CD8-positive, alpha-beta memory T cell (primary cell): Measurements from ENCODE around the gene AGBL4. TPM values are rescaled to one million over a fixed set of nuclear protein-coding genes. Genes with fewer than 3 reads are reported as not detected.

Experiments
- CTCF ChIA-PET: fragments of 350-600 bp; sonication (Branson Sonifier 250); formaldehyde crosslinking; loops from one replicate; lab custom pipeline; 2021; ENCODE audit warnings: antibody characterized with exemption; lab: Charles Lee
- POLR2A ChIA-PET: fragments of 350-600 bp; sonication (Branson Sonifier 250); formaldehyde crosslinking; loops from one replicate; lab custom pipeline; 2021; ENCODE audit warnings: antibody characterized with exemption; lab: Charles Lee
- DNase-seq, 5 donors: peaks; one replicate each; pipeline versions ENCODE4 v3.0.0 to v3.0.0-alpha.2; 2020 to 2022; ENCODE audit warnings: mixed read lengths in 1 of 5
- H3K27ac ChIP-seq: one replicate; pipeline ENCODE4 v1.7.0; 2013; ENCODE audit warnings: low read depth, mild to moderate bottlenecking, low read length, moderate library complexity
- H3K27me3 ChIP-seq: 2 replicates; pipeline ENCODE4 v1.7.0; 2013; ENCODE audit warnings: low read length, mild to moderate bottlenecking; ENCODE audit not compliant: insufficient read depth, poor library complexity, severe bottlenecking
- H3K36me3 ChIP-seq: 2 replicates; pipeline ENCODE4 v1.7.0; 2013; ENCODE audit warnings: mild to moderate bottlenecking, low read length, moderate library complexity; ENCODE audit not compliant: insufficient read depth
- H3K4me1 ChIP-seq: 2 replicates; pipeline ENCODE4 v1.7.0; 2013; ENCODE audit warnings: mild to moderate bottlenecking, low read length, moderate library complexity; ENCODE audit not compliant: insufficient read depth
- H3K4me3 ChIP-seq: 2 replicates; pipeline ENCODE4 v1.7.0; 2013; ENCODE audit warnings: mild to moderate bottlenecking, low read length
- H3K9me3 ChIP-seq: 2 replicates; pipeline ENCODE4 v1.7.0; 2013; ENCODE audit warnings: mild to moderate bottlenecking, low read length
- H3K27ac Mint-ChIP-seq, 8 donors: one replicate each; pipeline ENCODE4 v1.8.0; 2020 to 2021; ENCODE audit warnings: mixed read lengths in 8 of 8, mild to moderate bottlenecking in 6 of 8, inconsistent platforms in 3 of 8, moderate library complexity in 3 of 8
- H3K27me3 Mint-ChIP-seq, 2 donors: one replicate each; pipeline ENCODE4 v1.8.0; 2020 to 2021; ENCODE audit warnings: mixed read lengths in 2 of 2, mild to moderate bottlenecking in 1 of 2, moderate library complexity in 1 of 2
- H3K36me3 Mint-ChIP-seq, 3 donors: one replicate each; pipeline ENCODE4 v1.8.0; 2020 to 2021; ENCODE audit warnings: mixed read lengths in 3 of 3, inconsistent platforms in 1 of 3, mild to moderate bottlenecking in 1 of 3
- H3K4me1 Mint-ChIP-seq, 3 donors: one replicate each; pipeline ENCODE4 v1.8.0; 2020 to 2021; ENCODE audit warnings: mixed read lengths in 3 of 3, inconsistent platforms in 1 of 3, mild to moderate bottlenecking in 1 of 3
- H3K4me3 Mint-ChIP-seq, 7 donors: one replicate each; pipeline ENCODE4 v1.8.0; 2020 to 2021; ENCODE audit warnings: mixed read lengths in 7 of 7, mild to moderate bottlenecking in 6 of 7, moderate library complexity in 4 of 7, inconsistent platforms in 2 of 7
- H3K9me3 Mint-ChIP-seq, 5 donors: one replicate each; pipeline ENCODE4 v1.8.0; 2020 to 2022; ENCODE audit warnings: mixed read lengths in 5 of 5, mild to moderate bottlenecking in 3 of 5, moderate library complexity in 2 of 5, inconsistent platforms in 1 of 5
- polyA plus RNA-seq: library from polyadenylated mRNA; unstranded; fragments of 300-500 nt; fragmentation: Illumina TruSeq; gene quantifications from one replicate; pipeline ENCODE4 v1.2.3, GENCODE V29; 2021
- total RNA-seq, 2 experiments: library from RNA; stranded (reverse); gene quantifications; one replicate each; pipeline ENCODE4 v1.2.3, GENCODE V29; 2021

The AGBL4 gene
- total and polyA plus RNA-seq, 3 experiments from 2014 or later: 0.22 TPM; not detected in 2

DNA sequence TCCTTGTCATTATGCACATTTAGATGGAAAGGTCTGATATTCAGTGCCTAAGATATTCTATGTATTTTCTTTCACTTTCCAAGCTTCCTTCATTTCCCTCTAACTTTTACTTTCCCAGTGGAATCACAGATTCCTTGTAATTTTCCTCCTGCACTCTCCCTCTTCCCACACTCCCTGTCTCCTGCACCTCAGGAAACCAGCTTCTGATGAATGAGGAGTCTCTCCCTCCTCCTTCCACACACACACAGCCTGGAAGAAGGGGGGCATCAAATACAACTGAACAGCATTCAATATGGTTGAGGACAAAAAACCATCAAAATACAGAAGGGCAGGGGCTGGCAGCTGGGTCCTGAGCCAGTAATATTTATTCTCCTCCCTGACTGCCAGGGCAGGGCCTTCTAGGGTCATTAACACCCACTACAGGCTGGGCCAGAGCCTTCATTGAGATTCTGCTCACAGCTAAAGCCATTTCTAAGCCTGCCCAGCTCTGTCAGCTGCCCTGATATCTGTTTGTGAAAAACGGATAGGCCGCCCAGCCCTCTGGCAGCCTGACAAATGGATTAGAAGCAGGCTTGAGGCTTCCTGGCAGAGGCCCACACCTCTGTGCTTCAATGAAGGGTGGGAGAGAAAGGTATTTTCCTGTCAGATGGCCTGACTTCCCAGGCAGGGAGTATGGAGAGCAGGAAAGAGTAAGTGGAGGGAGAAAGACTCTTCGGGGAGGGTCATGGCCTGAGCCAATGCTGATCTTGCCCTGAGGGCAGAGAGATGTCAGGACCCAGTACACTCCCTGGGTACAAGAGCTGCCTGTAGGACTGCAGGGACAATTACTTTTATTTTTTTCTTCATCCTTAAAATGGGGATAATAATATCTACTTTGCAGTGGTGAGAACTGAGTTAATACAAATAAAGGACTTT is 1412.9 kb downstream of the AGBL4 start:
- no peak overlapping the region for H3K27ac Mint-ChIP-seq
- peaks cover 0 to 2% (median 0%) of the 10 kb centered on the region in 5 donors for H3K9me3 Mint-ChIP-seq
- CTCF ChIA-PET: no interaction called here

GRCh38 chr1:48608882-48609281 is 1414.9 kb downstream of the AGBL4 start:
- Mint-ChIP-seq H3K27me3 (peaks cover 2 to 3% of the 10 kb centered on the region in 2 donors), H3K9me3 (peaks cover 0 to 2% (median 0%) of the 10 kb centered on the region in 5 donors)
- CTCF ChIA-PET: no interaction called here

More for the DNA sequence above, 1412.9 kb downstream of the AGBL4 start:
- H3K4me3 ChIP-seq: no peak overlapping the region
- H3K4me1 ChIP-seq: no peaks in the 10 kb centered on the region
- H3K27me3 Mint-ChIP-seq: peaks cover 2 to 10% of the 10 kb centered on the region in 2 donors
- no peaks in the 10 kb centered on the region for H3K9me3 ChIP-seq
- DNase-seq: no peak
- no peak overlapping the region for H3K4me3 Mint-ChIP-seq
- POLR2A ChIA-PET: no interaction called here
- H3K27ac ChIP-seq: no peak overlapping the region
- no peaks in the 10 kb centered on the region for H3K36me3 Mint-ChIP-seq
- H3K27me3 ChIP-seq: peaks cover 3% of the 10 kb centered on the region
- H3K36me3 ChIP-seq: no peaks in the 10 kb centered on the region
- H3K4me1 Mint-ChIP-seq: no peaks in the 10 kb centered on the region

GRCh38 chr1:48603222-48603621 is 1420.5 kb downstream of the AGBL4 start:
- H3K4me3 ChIP-seq: no peak overlapping the region
- H3K4me1 ChIP-seq: no peaks in the 10 kb centered on the region
- Mint-ChIP-seq H3K36me3 (no peaks in the 10 kb centered on the region), H3K27ac (peak overlapping the region in 1 of 8 donors; percentile 26), H3K4me1 (no peaks in the 10 kb centered on the region), H3K27me3 (peaks cover 0 to 3% of the 10 kb centered on the region in 2 donors), H3K9me3 (no peaks in the 10 kb centered on the region), H3K4me3 (no peak overlapping the region)
- H3K27me3 ChIP-seq: no peaks in the 10 kb centered on the region
- ChIA-PET POLR2A (no interaction called here), CTCF (no interaction called here)
- no peaks in the 10 kb centered on the region for H3K9me3 ChIP-seq
- H3K36me3 ChIP-seq: no peaks in the 10 kb centered on the region
- DNase-seq: no peak
- H3K27ac ChIP-seq: no peak overlapping the region

More at GRCh38 chr1:48608882-48609281, 1414.9 kb downstream of the AGBL4 start:
- DNase-seq: no peak
- no peaks in the 10 kb centered on the region for H3K27me3 ChIP-seq
- POLR2A ChIA-PET: no interaction called here
- no peaks in the 10 kb centered on the region for H3K9me3 ChIP-seq
- no peak overlapping the region for H3K4me3 Mint-ChIP-seq
- no peaks in the 10 kb centered on the region for H3K4me1 ChIP-seq
- no peaks in the 10 kb centered on the region for H3K36me3 ChIP-seq
- no peaks in the 10 kb centered on the region for H3K4me1 Mint-ChIP-seq
- no peak overlapping the region for H3K27ac Mint-ChIP-seq
- H3K36me3 Mint-ChIP-seq: no peaks in the 10 kb centered on the region
- no peak overlapping the region for H3K4me3 ChIP-seq
- no peak overlapping the region for H3K27ac ChIP-seq

GRCh38 chr1:48602349-48602748 is 1421.4 kb downstream of the AGBL4 start:
- no peak for DNase-seq
- H3K9me3 ChIP-seq: no peaks in the 10 kb centered on the region
- Mint-ChIP-seq H3K27me3 (peaks cover 0 to 3% of the 10 kb centered on the region in 2 donors), H3K36me3 (no peaks in the 10 kb centered on the region), H3K27ac (no peak overlapping the region), H3K9me3 (no peaks in the 10 kb centered on the region), H3K4me1 (no peaks in the 10 kb centered on the region), H3K4me3 (no peak overlapping the region)
- POLR2A ChIA-PET: no interaction called here
- H3K4me1 ChIP-seq: no peaks in the 10 kb centered on the region
- no peak overlapping the region for H3K27ac ChIP-seq
- H3K36me3 ChIP-seq: no peaks in the 10 kb centered on the region
- no peaks in the 10 kb centered on the region for H3K27me3 ChIP-seq
- CTCF ChIA-PET: no interaction called here
- no peak overlapping the region for H3K4me3 ChIP-seq

DNA sequence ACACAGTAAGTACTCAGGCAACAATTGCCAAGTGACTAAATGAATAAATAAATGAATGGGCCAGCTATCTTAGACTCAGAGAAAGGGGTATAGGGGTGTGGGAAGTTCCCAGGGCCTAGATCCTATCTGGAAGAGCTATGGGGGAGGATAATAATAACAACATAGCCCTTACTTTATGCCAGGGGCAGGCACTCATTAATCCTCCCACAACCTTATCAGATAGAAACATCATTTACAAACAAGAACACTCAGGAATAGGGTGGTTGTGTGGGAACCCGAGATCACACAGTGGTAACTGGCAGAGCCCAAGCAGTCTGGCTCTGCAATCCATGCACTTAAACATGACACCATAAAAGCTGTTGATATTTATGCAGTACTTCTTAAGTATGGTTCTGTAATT is 1423.6 kb downstream of the AGBL4 start:
- Histone ChIP-seq H3K27ac (no peak overlapping the region), H3K36me3 (no peaks in the 10 kb centered on the region), H3K9me3 (no peaks in the 10 kb centered on the region), H3K4me1 (no peaks in the 10 kb centered on the region), H3K27me3 (no peaks in the 10 kb centered on the region), H3K4me3 (no peak overlapping the region)
- Mint-ChIP-seq H3K27ac (no peak overlapping the region), H3K9me3 (no peaks in the 10 kb centered on the region), H3K36me3 (no peaks in the 10 kb centered on the region), H3K4me1 (no peaks in the 10 kb centered on the region), H3K27me3 (peaks cover 3% of the 10 kb centered on the region in 2 donors), H3K4me3 (no peak overlapping the region)
- no peak for DNase-seq
- CTCF ChIA-PET: no interaction called here
- POLR2A ChIA-PET: no interaction called here

DNA sequence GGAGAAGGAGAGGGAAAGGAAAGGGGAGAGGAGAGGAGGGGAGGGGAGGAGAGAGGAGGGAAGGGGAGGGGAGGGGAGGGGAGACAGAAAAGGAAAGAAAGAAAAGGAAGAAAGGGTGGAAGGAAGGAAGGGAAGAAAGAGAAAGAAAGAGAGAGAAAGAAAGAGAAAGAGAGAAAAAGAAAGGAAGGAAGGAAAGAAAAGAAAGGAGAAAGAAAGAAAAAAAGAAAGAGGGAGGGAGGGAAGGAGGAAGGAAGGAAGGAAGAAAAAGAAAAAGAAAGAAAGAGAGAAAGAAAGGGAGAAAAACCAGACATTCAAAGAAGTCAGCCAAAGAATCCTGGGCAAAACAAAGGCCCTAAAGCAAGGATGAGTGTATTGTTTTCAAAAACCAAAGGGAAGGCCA is 1426.1 kb downstream of the AGBL4 start:
- H3K27me3 Mint-ChIP-seq: peaks cover under 1 to 3% of the 10 kb centered on the region in 2 donors
- no peaks in the 10 kb centered on the region for H3K9me3 Mint-ChIP-seq
- H3K36me3 Mint-ChIP-seq: no peaks in the 10 kb centered on the region

DNA sequence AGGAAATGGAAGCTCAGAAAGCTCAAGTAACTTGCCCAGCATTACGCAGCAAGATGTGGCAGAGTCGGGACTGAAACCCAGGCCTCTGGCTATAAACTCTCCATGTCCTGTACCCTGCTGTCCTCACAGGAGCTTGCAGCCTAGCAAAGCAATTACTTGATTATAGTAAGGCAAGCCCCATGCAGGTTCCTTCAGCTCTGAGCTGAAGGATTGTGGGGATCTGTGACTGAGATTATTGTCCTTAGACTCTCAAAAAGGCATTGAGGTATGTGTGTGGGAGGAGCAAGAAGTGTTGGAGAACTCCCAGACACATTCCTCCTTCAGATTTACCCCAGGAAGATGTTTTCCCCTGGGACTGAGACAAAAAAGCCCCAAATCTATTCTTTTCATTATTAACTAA is 1427.7 kb downstream of the AGBL4 start:
- H3K36me3 ChIP-seq: no peaks in the 10 kb centered on the region
- H3K4me1 ChIP-seq: no peaks in the 10 kb centered on the region
- ChIA-PET POLR2A (no interaction called here), CTCF (no interaction called here)
- Mint-ChIP-seq H3K4me3 (no peak overlapping the region), H3K9me3 (no peaks in the 10 kb centered on the region), H3K27ac (no peak overlapping the region), H3K27me3 (peaks cover 0 to 3% of the 10 kb centered on the region in 2 donors), H3K4me1 (no peaks in the 10 kb centered on the region), H3K36me3 (no peaks in the 10 kb centered on the region)
- H3K27ac ChIP-seq: no peak overlapping the region
- no peak overlapping the region for H3K4me3 ChIP-seq
- DNase-seq: no peak
- H3K27me3 ChIP-seq: no peaks in the 10 kb centered on the region
- H3K9me3 ChIP-seq: no peaks in the 10 kb centered on the region

More for the DNA sequence above, 1426.1 kb downstream of the AGBL4 start:
- no peaks in the 10 kb centered on the region for H3K4me1 ChIP-seq
- Mint-ChIP-seq H3K27ac (no peak overlapping the region), H3K4me3 (no peak overlapping the region), H3K4me1 (no peaks in the 10 kb centered on the region)
- ChIA-PET CTCF (no interaction called here), POLR2A (no interaction called here)
- no peak for DNase-seq
- no peaks in the 10 kb centered on the region for H3K9me3 ChIP-seq
- no peak overlapping the region for H3K4me3 ChIP-seq
- no peaks in the 10 kb centered on the region for H3K27me3 ChIP-seq
- H3K36me3 ChIP-seq: no peaks in the 10 kb centered on the region
- no peak overlapping the region for H3K27ac ChIP-seq

DNA sequence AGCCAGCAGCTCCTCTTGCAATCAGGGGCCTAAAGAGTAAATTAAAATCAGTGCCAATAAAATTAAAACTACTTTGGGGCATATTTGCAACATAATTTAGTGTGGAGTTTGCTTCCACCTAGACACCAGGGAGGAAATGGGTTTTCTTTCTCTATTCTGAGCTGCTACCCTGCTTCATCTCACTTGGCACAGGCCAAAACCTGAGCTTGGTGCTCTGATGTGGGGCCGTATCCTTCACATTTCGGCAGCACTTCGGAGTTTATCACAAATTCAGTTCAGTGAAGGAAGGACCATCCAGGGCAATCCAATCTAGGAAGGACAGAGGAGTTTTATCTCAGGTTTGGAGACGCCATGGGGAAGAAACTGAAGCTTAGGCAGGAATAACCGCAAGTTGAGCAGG is 1428.1 kb downstream of the AGBL4 start:
- Histone ChIP-seq H3K27me3 (no peaks in the 10 kb centered on the region), H3K4me1 (no peaks in the 10 kb centered on the region), H3K27ac (no peak overlapping the region), H3K36me3 (no peaks in the 10 kb centered on the region), H3K4me3 (no peak overlapping the region), H3K9me3 (no peaks in the 10 kb centered on the region)
- Mint-ChIP-seq H3K9me3 (no peaks in the 10 kb centered on the region), H3K4me3 (no peak overlapping the region), H3K36me3 (no peaks in the 10 kb centered on the region), H3K27me3 (peaks cover 0 to 3% of the 10 kb centered on the region in 2 donors), H3K27ac (peak overlapping the region in 1 of 8 donors; percentile 28), H3K4me1 (no peaks in the 10 kb centered on the region)
- ChIA-PET POLR2A (no interaction called here), CTCF (no interaction called here)
- DNase-seq: no peak
